Stomach (tissue), 9 donors: ENCODE measurements around the gene COG5. TPM values are rescaled to one million over a fixed set of nuclear protein-coding genes. Genes with fewer than 3 reads are reported as not detected.
A peak's percentile ranks its signal among the peaks of the same experiment; 100 is the strongest.

Experiments
- DNase-seq, 2 donors: peaks; one replicate each; pipeline versions ENCODE4 v3.0.0 to v3.0.0-alpha.2; 2013 to 2019
- H3K27ac ChIP-seq, 5 donors: fragments of 200-600 bp in 4 of 5; sonication (generic) in 4 of 5; one replicate each; pipeline ENCODE4 v1.5.1; 2013 to 2019; ENCODE audit warnings: mild to moderate bottlenecking in 1 of 5, moderate library complexity in 1 of 5
- H3K27me3 ChIP-seq, 3 donors: fragments of 200-600 bp; sonication (generic); one replicate each; pipeline ENCODE4 v1.5.1; 2017 to 2019; ENCODE audit warnings: mixed run types in 1 of 3
- H3K36me3 ChIP-seq, 4 donors: fragments of 200-600 bp; sonication (generic); 1 replicate in 3 of 4; 2 replicates in 1 of 4; pipeline ENCODE4 v1.5.1; 2016 to 2019
- H3K4me1 ChIP-seq, 4 donors: fragments of 200-600 bp; sonication (generic); one replicate each; pipeline ENCODE4 v1.5.1; 2016 to 2019
- H3K4me3 ChIP-seq, 4 donors: fragments of 200-600 bp; sonication (generic) in 3 of 4; one replicate each; pipeline ENCODE4 v1.5.1; 2016 to 2019; ENCODE audit warnings: mild to moderate bottlenecking in 1 of 4
- H3K9me3 ChIP-seq, 4 donors: fragments of 200-600 bp; sonication (generic); one replicate each; pipeline ENCODE4 v1.5.1; 2016 to 2019
- CTCF ChIP-seq, 7 experiments: fragments of 450-650 bp in 4 of 7; fragments of 200-600 bp in 3 of 7; sonication (generic) in 3 of 7; IDR thresholded peaks; one replicate each; pipeline ENCODE4 v1.5.1; 2016 to 2019; ENCODE audit warnings: antibody characterized with exemption in 7 of 7, control low read depth in 2 of 7, mild to moderate bottlenecking in 1 of 7
- EP300 ChIP-seq: sonication (generic); formaldehyde crosslinking; IDR thresholded peaks from one replicate; pipeline ENCODE4 v1.6.1; 2017; ENCODE audit warnings: antibody characterized with exemption
- POLR2A ChIP-seq, 4 donors: fragments of 450-650 bp; IDR thresholded peaks; one replicate each; pipeline ENCODE4 v1.6.1; 2016; ENCODE audit warnings: antibody characterized with exemption in 4 of 4, control low read depth in 2 of 4, mild to moderate bottlenecking in 1 of 4, moderate library complexity in 1 of 4
- POLR2AphosphoS5 ChIP-seq, 3 donors: sonication (generic); formaldehyde crosslinking; IDR thresholded peaks; one replicate each; pipeline ENCODE4 v1.6.1; 2016; ENCODE audit warnings: antibody characterized with exemption in 3 of 3
- WGBS, 5 donors: extraction: QIAGEN DNeasy Blood & Tissue Kit in 3 of 5; methylation state at CpG; one replicate each; pipeline versions ENCODE4 v1.1.5 to v1.1.7; 2013 to 2018; 5-methylcytosine and 5-hydroxymethylcytosine counted together
- intact Hi-C: fragments of 100-400 bp; cut with DNase I; formaldehyde crosslinking; loops from one replicate; pipeline ENCODE4 v1.15.1; 2023; ENCODE audit warnings: low total_unique reads
- polyA plus RNA-seq, 3 donors: library from polyadenylated mRNA; stranded (reverse); fragments of 200-250 nt; gene quantifications; one replicate each; pipeline ENCODE4 v1.2.3, GENCODE V29; 2013
- total RNA-seq, 5 donors: library from RNA; depleted of rRNA; stranded (reverse); fragments of >200 nt; gene quantifications; one replicate each; pipeline versions ENCODE4 v1.1.0 to v1.2.3, GENCODE V29; 2014 to 2016
- donor health status: healthy with polysubstance abuse.
- donor health status: Bipolar disorder and iron deficiency.
- donor health status: healthy.

COG5 gene
- total and polyA plus RNA-seq, 8 donors = 5.2 to 285 (median 17.1) TPM

GRCh38 chr7:107502797-107503196 lies 60.9 kb downstream of the COG5 start:
- Histone ChIP-seq H3K9me3 (no peaks in the 10 kb centered on the region), H3K36me3 (peaks cover 0 to 7% (median 5%) of the 10 kb centered on the region in 4 donors), H3K4me1 (peaks cover 10 to 13% (median 13%) of the 10 kb centered on the region in 4 donors), H3K27me3 (no peaks in the 10 kb centered on the region), H3K27ac (no peak overlapping the region), H3K4me3 (no peak overlapping the region)
- TF ChIP-seq CTCF (IDR thresholded peaks at IDR 0.05) (no peak), EP300 (no peak), POLR2A (IDR thresholded peaks at IDR 0.05) (no peak), POLR2AphosphoS5 (IDR thresholded peaks at IDR 0.05) (no peak)
- intact Hi-C loops = no loop called here
- WGBS, 5 donors = 80 to 93% (median 82%) methylated on average over 2 of the region's 2 CpGs
- no peak for DNase-seq

GRCh38 chr7:107502154-107502553 lies 61.6 kb downstream of the COG5 start:
- H3K4me3 ChIP-seq = no peak overlapping the region
- peaks cover 10 to 13% (median 13%) of the 10 kb centered on the region in 4 donors for H3K4me1 ChIP-seq
- intact Hi-C loops = no loop called here
- H3K27me3 ChIP-seq = no peaks in the 10 kb centered on the region
- no peak overlapping the region for H3K27ac ChIP-seq
- DNase-seq = no peak
- H3K9me3 ChIP-seq = no peaks in the 10 kb centered on the region
- peaks cover 0 to 7% (median 5%) of the 10 kb centered on the region in 4 donors for H3K36me3 ChIP-seq
- WGBS, 5 donors = 76 to 91% (median 82%) methylated on average over 3 of the region's 3 CpGs
- no peak for TF ChIP-seq POLR2A (IDR thresholded peaks at IDR 0.05)

GRCh38 chr7:107501593-107501992 lies 62.1 kb downstream of the COG5 start:
- TF ChIP-seq CTCF (IDR thresholded peaks at IDR 0.05) (peak in 2 of 7 experiments; percentile 12 to 25), EP300 (no peak)
- peaks cover 0 to 7% (median 5%) of the 10 kb centered on the region in 4 donors for H3K36me3 ChIP-seq
- H3K4me1 ChIP-seq = peaks cover 5 to 11% (median 8%) of the 10 kb centered on the region in 4 donors
- no peak overlapping the region for H3K27ac ChIP-seq
- DNase-seq = peak in 1 of 2 donors; percentile 53
- H3K4me3 ChIP-seq = no peak overlapping the region
- WGBS, 5 donors = 58 to 98% (median 89%) methylated on average over 1 of the region's 1 CpG
- H3K27me3 ChIP-seq = no peaks in the 10 kb centered on the region
- no peaks in the 10 kb centered on the region for H3K9me3 ChIP-seq
- intact Hi-C loops = no loop called here

- no peak for DNase-seq
- H3K36me3 ChIP-seq = no peaks in the 10 kb centered on the region
- H3K4me1 ChIP-seq = peaks cover 0 to 3% (median 0%) of the 10 kb centered on the region in 4 donors
- no peaks in the 10 kb centered on the region for H3K9me3 ChIP-seq
- TF ChIP-seq EP300 = no peak
- no peak for TF ChIP-seq POLR2AphosphoS5 (IDR thresholded peaks at IDR 0.05)
- TF ChIP-seq POLR2A (IDR thresholded peaks at IDR 0.05) = no peak
- no peak for TF ChIP-seq CTCF (IDR thresholded peaks at IDR 0.05)
- 88 to 95% (median 91%) methylated on average over 4 of the region's 4 CpGs for WGBS, 5 donors
- no peak overlapping the region for H3K27ac ChIP-seq
- no peaks in the 10 kb centered on the region for H3K27me3 ChIP-seq
- intact Hi-C loops = no loop called here
- no peak overlapping the region for H3K4me3 ChIP-seq
Measured at GRCh38 chr7:107499731-107500130, 64.0 kb downstream of the COG5 start.

- DNase-seq = no peak
- H3K4me1 ChIP-seq = peaks cover 0 to 3% (median 0%) of the 10 kb centered on the region in 4 donors
- intact Hi-C loops = no loop called here
- no peaks in the 10 kb centered on the region for H3K9me3 ChIP-seq
- no peaks in the 10 kb centered on the region for H3K36me3 ChIP-seq
- H3K27me3 ChIP-seq = no peaks in the 10 kb centered on the region
- TF ChIP-seq CTCF (IDR thresholded peaks at IDR 0.05) (no peak), EP300 (no peak), POLR2A (IDR thresholded peaks at IDR 0.05) (no peak), POLR2AphosphoS5 (IDR thresholded peaks at IDR 0.05) (no peak)
- H3K27ac ChIP-seq = no peak overlapping the region
- no peak overlapping the region for H3K4me3 ChIP-seq
Measured at GRCh38 chr7:107495516-107495915, 68.2 kb downstream of the COG5 start.
